HepG2 (cell line): Measurements from ENCODE around the gene AP1G1. TPM values are rescaled to one million over a fixed set of nuclear protein-coding genes. Genes with fewer than 3 reads are reported as not detected.

ENCODE experiments used
- MBD4 ChIP-seq: IDR thresholded peaks from 2 replicates; pipeline ENCODE4 v1.6.1; 2012; ENCODE audit warnings: low read length, inconsistent platforms, borderline replicate concordance
- NFIC ChIP-seq: IDR thresholded peaks from 2 replicates; pipeline ENCODE4 v1.6.1; 2012; ENCODE audit warnings: mild to moderate bottlenecking, low read length, inconsistent platforms
- NFKB2 ChIP-seq: sonication (generic); formaldehyde crosslinking; IDR thresholded peaks from 2 replicates; pipeline ENCODE4 v1.4.0; 2020; ENCODE audit warnings: missing genetic modification reagents, borderline replicate concordance
- PTBP1 ChIP-seq: fragments of 200-400 bp; formaldehyde crosslinking; IDR thresholded peaks from 2 replicates; pipeline ENCODE4 v1.6.1; 2018; ENCODE audit warnings: low read length, low read depth; ENCODE audit not compliant: poor library complexity, severe bottlenecking
- RNF2 ChIP-seq: fragments of 450-650 bp; conservative IDR thresholded peaks from 2 replicates; pipeline ENCODE4 v1.6.1; 2016; ENCODE audit warnings: low read depth
- SMYD3 ChIP-seq: sonication (generic); formaldehyde crosslinking; IDR thresholded peaks from 2 replicates; pipeline ENCODE4 v1.8.1; 2023; ENCODE audit warnings: mild to moderate bottlenecking, missing genetic modification reagents
- TSC22D2 ChIP-seq: sonication (generic); formaldehyde crosslinking; IDR thresholded peaks from 2 replicates; pipeline ENCODE4 v1.5.1; 2020; ENCODE audit warnings: missing genetic modification reagents, mild to moderate bottlenecking, borderline replicate concordance
- ZNF12 ChIP-seq: sonication (generic); formaldehyde crosslinking; IDR thresholded peaks from 2 replicates; pipeline ENCODE4 v1.5.0; 2020; ENCODE audit warnings: missing genetic modification reagents
- ZNF382 ChIP-seq: sonication (generic); formaldehyde crosslinking; IDR thresholded peaks from 2 replicates; pipeline ENCODE4 v1.5.0; 2020; ENCODE audit warnings: missing genetic modification reagents, mild to moderate bottlenecking, borderline replicate concordance
- polyA plus RNA-seq, 8 experiments: library from polyadenylated mRNA; depleted of rRNA in 3 of 8; stranded (reverse) in 7 of 8; unstranded in 1 of 8; fragments of >200 nt; fragmentation: Illumina TruSeq in 4 of 8; extraction: Trizol in 4 of 8; gene quantifications; 2 replicates each; pipeline versions ENCODE4 v1.2.1 to v1.2.3, GENCODE V29; 2011 to 2016; ENCODE audit warnings: low read depth in 4 of 8, missing spikeins in 1 of 8, mixed read lengths in 1 of 8; ENCODE audit not compliant: insufficient read depth in 1 of 8
- total RNA-seq, 5 experiments: library from RNA; depleted of rRNA; stranded (reverse); fragments of >200 nt; fragmentation: Illumina TruSeq; extraction: Trizol; gene quantifications; 2 replicates each; pipeline ENCODE4 v1.2.3, GENCODE V29; 2016; ENCODE audit warnings: low read depth in 1 of 5
- TF ChIP-seq, protein P1 (sequence below): sonication (generic); formaldehyde crosslinking; IDR thresholded peaks from 2 replicates; pipeline ENCODE4 v1.4.0; 2020; ENCODE audit warnings: mild to moderate bottlenecking, missing genetic modification reagents, borderline replicate concordance
- TF ChIP-seq, protein P2 (sequence below): sonication (generic); formaldehyde crosslinking; IDR thresholded peaks from 2 replicates; pipeline ENCODE4 v1.5.1; 2020; ENCODE audit warnings: missing genetic modification reagents, mild to moderate bottlenecking, borderline replicate concordance
- TF ChIP-seq, protein P3 (sequence below): sonication (generic); formaldehyde crosslinking; IDR thresholded peaks from 2 replicates; pipeline ENCODE4 v1.5.1; 2020; ENCODE audit warnings: mild to moderate bottlenecking, missing genetic modification reagents, moderate library complexity

The AP1G1 gene
- total and polyA plus RNA-seq, 2 of the 13 experiments (the other 11 are each of a cell fraction or from before 2014, with no cell fraction given): 62.2 to 66.2 TPM

DNA sequence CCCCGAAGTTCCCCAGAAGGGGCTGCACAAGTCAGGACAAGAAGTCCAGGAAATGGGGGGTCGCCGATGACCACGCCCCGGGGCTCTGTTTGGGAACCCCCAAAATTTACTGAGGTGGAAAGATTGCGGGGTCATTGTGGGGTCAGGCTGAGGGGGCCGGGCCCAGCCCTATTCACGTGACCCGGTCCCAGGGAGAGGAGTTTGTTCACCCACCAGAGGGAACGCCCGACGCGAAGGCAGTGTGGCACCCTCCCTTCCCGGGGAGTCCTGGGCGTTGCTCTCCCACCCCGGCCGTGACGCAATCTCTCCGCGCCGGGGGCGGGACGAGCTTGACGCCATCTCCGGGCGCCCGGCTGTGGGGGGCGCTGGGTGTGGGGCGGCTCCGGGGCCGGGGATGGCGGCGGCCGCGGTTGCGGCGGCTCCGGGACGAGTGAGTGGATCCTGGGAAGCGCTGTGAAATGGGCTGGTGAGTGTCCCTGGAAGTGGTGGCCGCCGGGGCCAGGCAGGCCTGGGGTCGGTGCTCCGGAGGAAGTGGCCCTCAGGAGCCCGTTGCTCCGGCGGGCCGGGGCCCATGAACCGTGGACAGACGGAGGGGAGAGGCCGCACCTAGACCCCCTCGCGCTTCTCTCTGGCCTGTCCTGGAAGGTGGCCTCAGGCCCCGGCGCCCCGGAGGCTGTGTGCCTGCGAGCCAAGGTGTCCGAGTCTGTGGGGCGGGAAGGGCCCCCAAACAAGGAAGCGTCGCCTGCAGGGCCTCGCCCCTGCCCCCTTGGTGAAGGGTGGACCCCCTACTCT, 37.2 kb upstream of the AP1G1 start, which contains the start of gene ATXN1L (continued):
- TF ChIP-seq, protein P1, sequence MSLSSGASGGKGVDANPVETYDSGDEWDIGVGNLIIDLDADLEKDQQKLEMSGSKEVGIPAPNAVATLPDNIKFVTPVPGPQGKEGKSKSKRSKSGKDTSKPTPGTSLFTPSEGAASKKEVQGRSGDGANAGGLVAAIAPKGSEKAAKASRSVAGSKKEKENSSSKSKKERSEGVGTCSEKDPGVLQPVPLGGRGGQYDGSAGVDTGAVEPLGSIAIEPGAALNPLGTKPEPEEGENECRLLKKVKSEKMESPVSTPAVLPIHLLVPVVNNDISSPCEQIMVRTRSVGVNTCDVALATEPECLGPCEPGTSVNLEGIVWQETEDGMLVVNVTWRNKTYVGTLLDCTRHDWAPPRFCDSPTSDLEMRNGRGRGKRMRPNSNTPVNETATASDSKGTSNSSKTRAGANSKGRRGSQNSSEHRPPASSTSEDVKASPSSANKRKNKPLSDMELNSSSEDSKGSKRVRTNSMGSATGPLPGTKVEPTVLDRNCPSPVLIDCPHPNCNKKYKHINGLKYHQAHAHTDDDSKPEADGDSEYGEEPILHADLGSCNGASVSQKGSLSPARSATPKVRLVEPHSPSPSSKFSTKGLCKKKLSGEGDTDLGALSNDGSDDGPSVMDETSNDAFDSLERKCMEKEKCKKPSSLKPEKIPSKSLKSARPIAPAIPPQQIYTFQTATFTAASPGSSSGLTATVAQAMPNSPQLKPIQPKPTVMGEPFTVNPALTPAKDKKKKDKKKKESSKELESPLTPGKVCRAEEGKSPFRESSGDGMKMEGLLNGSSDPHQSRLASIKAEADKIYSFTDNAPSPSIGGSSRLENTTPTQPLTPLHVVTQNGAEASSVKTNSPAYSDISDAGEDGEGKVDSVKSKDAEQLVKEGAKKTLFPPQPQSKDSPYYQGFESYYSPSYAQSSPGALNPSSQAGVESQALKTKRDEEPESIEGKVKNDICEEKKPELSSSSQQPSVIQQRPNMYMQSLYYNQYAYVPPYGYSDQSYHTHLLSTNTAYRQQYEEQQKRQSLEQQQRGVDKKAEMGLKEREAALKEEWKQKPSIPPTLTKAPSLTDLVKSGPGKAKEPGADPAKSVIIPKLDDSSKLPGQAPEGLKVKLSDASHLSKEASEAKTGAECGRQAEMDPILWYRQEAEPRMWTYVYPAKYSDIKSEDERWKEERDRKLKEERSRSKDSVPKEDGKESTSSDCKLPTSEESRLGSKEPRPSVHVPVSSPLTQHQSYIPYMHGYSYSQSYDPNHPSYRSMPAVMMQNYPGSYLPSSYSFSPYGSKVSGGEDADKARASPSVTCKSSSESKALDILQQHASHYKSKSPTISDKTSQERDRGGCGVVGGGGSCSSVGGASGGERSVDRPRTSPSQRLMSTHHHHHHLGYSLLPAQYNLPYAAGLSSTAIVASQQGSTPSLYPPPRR (CRISPR knock-in tag): no peak; the same call in 1 of the 2 replicates
- TF ChIP-seq, protein P2, sequence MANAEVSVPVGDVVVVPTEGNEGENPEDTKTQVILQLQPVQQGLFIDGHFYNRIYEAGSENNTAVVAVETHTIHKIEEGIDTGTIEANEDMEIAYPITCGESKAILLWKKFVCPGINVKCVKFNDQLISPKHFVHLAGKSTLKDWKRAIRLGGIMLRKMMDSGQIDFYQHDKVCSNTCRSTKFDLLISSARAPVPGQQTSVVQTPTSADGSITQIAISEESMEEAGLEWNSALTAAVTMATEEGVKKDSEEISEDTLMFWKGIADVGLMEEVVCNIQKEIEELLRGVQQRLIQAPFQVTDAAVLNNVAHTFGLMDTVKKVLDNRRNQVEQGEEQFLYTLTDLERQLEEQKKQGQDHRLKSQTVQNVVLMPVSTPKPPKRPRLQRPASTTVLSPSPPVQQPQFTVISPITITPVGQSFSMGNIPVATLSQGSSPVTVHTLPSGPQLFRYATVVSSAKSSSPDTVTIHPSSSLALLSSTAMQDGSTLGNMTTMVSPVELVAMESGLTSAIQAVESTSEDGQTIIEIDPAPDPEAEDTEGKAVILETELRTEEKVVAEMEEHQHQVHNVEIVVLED (CRISPR knock-in tag): peak; percentile 76
- TF ChIP-seq PTBP1: no peak
- peak; percentile 82 for TF ChIP-seq NFKB2
- TF ChIP-seq, protein P3, sequence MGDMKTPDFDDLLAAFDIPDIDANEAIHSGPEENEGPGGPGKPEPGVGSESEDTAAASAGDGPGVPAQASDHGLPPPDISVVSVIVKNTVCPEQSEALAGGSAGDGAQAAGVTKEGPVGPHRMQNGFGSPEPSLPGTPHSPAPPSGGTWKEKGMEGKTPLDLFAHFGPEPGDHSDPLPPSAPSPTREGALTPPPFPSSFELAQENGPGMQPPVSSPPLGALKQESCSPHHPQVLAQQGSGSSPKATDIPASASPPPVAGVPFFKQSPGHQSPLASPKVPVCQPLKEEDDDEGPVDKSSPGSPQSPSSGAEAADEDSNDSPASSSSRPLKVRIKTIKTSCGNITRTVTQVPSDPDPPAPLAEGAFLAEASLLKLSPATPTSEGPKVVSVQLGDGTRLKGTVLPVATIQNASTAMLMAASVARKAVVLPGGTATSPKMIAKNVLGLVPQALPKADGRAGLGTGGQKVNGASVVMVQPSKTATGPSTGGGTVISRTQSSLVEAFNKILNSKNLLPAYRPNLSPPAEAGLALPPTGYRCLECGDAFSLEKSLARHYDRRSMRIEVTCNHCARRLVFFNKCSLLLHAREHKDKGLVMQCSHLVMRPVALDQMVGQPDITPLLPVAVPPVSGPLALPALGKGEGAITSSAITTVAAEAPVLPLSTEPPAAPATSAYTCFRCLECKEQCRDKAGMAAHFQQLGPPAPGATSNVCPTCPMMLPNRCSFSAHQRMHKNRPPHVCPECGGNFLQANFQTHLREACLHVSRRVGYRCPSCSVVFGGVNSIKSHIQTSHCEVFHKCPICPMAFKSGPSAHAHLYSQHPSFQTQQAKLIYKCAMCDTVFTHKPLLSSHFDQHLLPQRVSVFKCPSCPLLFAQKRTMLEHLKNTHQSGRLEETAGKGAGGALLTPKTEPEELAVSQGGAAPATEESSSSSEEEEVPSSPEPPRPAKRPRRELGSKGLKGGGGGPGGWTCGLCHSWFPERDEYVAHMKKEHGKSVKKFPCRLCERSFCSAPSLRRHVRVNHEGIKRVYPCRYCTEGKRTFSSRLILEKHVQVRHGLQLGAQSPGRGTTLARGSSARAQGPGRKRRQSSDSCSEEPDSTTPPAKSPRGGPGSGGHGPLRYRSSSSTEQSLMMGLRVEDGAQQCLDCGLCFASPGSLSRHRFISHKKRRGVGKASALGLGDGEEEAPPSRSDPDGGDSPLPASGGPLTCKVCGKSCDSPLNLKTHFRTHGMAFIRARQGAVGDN (CRISPR knock-in tag): peak; percentile 86
- peak; percentile 33; the same call in 1 of the 2 replicates for TF ChIP-seq ZNF12 (CRISPR knock-in tag)
- peak; percentile 90; the same call in 1 of the 2 replicates for TF ChIP-seq SMYD3
- no peak for TF ChIP-seq ZNF382 (CRISPR knock-in tag)
- no peak for TF ChIP-seq MBD4
- TF ChIP-seq TSC22D2 (CRISPR knock-in tag): 0 out of 2 replicates have a peak, but pooled peaks have one; percentile 80
- TF ChIP-seq RNF2: no peak
- no peak for TF ChIP-seq NFIC
